Fibroblast of pulmonary artery (primary cell): Measurements from ENCODE around the gene TRMT10C.
"Not testable (repeated sequence)": the region's sequence is repeated elsewhere in the genome, so short reads cannot be mapped to it uniquely, and the experiment has no call there.

Experiments used
- DNase-seq: peaks from one replicate; pipeline ENCODE4 v3.0.0-alpha.2; 2010; ENCODE audit warnings: low read depth
- H3K4me3 ChIP-seq: replicated peaks from 2 replicates; pipeline ENCODE4 v1.5.1; 2011; ENCODE audit warnings: low read depth, mild to moderate bottlenecking, control low read depth, low read length, moderate library complexity
- TF ChIP-seq, protein P1 (sequence below): IDR thresholded peaks from 2 replicates; pipeline ENCODE4 v1.5.1; 2011; ENCODE audit warnings: mild to moderate bottlenecking, control low read depth, low read length, inconsistent platforms; ENCODE audit errors: missing control alignments

Gene TRMT10C

DNA sequence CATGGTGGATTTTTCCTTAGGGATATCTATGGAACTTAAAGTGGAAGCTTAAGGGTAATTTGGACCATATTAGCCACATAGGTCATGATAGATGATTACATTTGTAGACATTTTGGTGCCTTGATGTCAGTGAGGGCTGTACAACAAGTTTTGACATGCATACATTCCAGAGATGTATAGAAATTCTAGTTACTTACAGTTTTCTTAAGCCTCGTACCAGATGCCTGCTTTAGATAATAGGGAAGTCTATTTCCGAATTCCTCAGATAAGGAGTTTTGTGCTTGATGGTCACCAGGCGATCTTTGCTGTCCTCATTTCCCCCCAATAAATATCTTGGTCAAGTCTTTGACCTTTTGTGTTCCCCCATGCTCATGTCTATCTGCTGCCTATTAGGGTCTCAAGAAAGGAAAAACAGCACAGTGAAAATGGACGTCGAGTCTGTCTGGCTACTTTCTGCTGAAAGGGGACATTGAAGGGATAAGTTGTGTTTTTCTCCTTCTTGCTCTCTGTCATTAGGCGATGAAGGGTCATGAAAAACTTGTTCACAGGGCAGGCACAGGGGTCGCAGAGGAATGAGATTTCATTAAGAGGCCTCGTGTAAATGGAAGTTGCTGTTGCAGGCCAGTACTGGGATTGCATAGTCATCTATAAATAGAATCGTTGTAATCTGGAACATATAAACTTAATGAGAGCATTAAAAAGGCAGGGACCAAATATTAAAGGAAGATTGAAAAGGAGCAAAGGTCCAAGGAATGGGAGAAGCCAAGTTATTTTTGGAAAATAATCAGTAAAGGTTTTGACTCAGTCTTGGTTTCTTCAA, 28.7 kb upstream of the TRMT10C start:
- no peak for DNase-seq
- no peak overlapping the region for H3K4me3 ChIP-seq
- TF ChIP-seq, protein P1, sequence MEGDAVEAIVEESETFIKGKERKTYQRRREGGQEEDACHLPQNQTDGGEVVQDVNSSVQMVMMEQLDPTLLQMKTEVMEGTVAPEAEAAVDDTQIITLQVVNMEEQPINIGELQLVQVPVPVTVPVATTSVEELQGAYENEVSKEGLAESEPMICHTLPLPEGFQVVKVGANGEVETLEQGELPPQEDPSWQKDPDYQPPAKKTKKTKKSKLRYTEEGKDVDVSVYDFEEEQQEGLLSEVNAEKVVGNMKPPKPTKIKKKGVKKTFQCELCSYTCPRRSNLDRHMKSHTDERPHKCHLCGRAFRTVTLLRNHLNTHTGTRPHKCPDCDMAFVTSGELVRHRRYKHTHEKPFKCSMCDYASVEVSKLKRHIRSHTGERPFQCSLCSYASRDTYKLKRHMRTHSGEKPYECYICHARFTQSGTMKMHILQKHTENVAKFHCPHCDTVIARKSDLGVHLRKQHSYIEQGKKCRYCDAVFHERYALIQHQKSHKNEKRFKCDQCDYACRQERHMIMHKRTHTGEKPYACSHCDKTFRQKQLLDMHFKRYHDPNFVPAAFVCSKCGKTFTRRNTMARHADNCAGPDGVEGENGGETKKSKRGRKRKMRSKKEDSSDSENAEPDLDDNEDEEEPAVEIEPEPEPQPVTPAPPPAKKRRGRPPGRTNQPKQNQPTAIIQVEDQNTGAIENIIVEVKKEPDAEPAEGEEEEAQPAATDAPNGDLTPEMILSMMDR: no peak

DNA sequence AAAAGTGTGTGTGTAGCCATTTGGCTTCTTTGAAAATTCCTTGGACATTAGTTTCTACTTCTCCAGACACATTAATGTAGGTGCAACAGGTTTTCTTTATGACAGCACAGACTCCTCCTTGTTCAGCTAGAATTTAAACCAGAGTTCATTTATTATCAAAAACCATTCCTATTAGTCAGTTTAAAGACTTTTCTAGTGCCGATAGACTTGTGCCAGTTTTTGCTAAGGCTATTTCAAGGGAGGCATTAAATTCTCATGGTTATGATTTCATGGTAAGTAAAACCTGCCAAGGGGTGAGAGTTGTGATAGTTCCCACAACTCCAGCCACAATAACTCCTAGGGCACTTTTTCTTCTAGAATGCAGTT, 28.1 kb upstream of the TRMT10C start:
- no peak overlapping the region for H3K4me3 ChIP-seq
- TF ChIP-seq, protein P1: no peak

DNA sequence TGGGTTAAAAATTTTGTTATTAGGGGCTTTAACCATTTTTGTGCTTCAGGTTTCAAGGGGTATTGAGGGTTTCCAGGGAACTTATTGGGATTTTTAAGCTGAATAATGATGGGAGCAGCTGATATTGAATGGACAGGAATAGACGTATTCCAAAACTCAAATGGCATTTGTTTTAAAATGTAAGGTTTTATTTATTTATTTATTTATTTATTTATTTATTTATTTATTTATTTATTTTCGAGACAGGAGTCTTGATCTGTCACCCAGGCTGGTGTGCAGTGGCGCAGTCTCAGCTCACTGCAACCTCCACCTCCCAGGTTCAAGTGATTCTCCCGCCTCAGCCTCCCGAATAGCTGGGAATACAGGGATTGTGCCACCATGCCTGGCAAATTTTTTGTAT, 26.4 kb upstream of the TRMT10C start:
- no peak overlapping the region for H3K4me3 ChIP-seq
- TF ChIP-seq, protein P1: no peak
- no peak for DNase-seq

More for the DNA sequence above, 28.1 kb upstream of the TRMT10C start:
- DNase-seq: no peak

DNA sequence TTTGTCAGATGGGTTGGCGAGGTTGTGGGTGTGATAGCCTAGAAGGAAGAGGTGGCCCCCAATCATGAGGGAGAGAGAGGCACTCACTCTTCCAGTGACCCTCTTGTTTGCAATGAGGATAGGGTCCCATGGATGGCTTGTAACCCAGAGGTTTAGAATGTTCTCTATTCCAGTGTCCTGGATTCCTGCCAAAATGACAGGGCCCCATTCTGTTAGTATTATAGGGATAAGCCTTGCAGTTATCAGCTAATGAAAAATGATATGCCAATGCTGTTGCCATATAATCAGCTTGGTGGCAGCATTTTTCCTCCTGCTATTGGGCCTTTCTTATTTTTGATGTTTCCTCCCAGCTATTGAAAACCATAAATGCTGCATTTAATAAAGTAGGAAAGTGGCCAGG, 25.4 kb upstream of the TRMT10C start:
- TF ChIP-seq, protein P1: no peak

DNA sequence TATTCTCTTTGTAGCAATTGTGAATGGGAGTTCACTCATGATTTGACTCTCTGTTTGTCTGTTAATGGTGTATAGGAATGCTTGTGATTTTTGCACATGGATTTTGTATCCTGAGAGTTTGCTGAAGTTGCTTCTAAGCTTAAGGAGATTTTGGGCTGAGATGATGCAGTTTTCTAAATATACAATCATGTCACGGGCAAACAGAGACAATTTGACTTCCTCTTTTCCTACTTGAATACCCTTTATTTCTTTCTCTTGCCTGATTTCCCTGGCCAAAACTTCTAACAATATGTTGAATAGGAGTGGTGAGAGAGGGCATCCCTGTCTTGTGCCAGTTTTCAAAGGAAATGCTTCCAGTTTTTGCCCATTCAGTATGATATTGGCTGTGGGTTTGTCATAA, 24.7 kb upstream of the TRMT10C start:
- DNase-seq, H3K4me3 ChIP-seq: not testable (repeated sequence)

More for the DNA sequence above, 25.4 kb upstream of the TRMT10C start:
- no peak overlapping the region for H3K4me3 ChIP-seq
- DNase-seq: no peak

DNA sequence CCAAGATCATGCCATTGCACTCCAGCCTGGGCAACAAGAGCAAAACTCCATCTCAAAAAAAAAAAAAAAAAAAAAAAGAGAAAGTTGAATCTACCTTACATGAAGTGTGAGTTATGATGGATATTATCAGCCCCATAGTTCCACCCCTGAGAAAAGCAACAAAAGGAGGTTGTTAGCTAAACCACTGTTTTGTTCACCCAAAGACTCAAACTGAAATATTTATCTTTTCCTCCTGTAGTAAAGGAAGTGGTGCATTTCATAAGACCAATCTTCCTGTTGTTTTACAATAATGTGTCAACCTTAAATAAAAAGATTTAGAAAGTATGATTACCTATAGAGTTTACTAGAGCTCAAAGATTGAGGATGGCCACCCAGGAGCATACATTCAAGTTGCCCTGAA, 18.7 kb upstream of the TRMT10C start:
- TF ChIP-seq, protein P1: no peak
- H3K4me3 ChIP-seq: no peak overlapping the region
- DNase-seq: no peak

DNA sequence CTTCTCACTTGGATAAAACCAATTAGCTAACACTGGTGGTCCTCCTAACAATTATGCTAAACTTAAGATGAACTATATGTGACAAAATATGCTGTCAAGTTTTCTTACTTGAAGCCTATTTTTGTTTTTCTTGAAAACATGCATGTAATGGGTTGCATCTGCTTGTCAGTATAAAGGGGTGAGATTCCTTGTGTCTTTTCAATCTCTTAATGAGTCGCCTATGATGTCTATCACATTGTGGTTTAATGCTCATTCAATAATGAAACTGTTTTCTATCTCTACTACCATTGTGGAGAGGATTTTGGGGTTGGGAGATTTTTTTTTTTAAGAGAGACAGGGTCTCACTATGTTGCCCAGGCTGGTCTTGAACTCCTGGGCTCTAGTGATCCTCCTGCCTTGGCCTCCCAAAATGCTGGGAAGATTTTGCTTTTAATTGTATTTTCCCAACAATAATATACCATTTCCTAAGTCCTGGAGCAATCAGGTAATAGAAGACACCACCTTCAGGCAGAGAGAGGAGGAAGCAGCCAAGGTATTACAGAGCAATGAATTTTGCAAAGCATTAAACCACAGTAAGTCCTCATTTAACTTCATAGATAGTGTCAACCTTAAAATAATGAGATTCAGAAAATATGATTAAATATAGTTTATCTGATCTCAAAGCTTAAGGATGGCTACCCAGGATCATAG, 17.4 kb upstream of the TRMT10C start:
- TF ChIP-seq, protein P1: peak; percentile 14
- H3K4me3 ChIP-seq: no peak overlapping the region
- DNase-seq: no peak
